Activated CD4-positive, alpha-beta memory T cell treated with anti-CD3 and anti-CD28 coated beads for 36 hours (primary cell): ENCODE results near the gene RMC1. TPM values are rescaled to one million over a fixed set of nuclear protein-coding genes. Genes with fewer than 3 reads are reported as not detected.

Experiments
- CTCF ChIA-PET: fragments of 350-600 bp; sonication (Branson Sonifier 250); formaldehyde crosslinking; loops from one replicate; lab custom pipeline; 2021; ENCODE audit warnings: antibody characterized with exemption, inconsistent platforms; lab: Charles Lee
- POLR2A ChIA-PET: fragments of 350-600 bp; sonication (Branson Sonifier 250); formaldehyde crosslinking; loops from one replicate; lab custom pipeline; 2021; ENCODE audit warnings: antibody characterized with exemption; lab: Charles Lee
- DNase-seq: peaks from one replicate; pipeline ENCODE4 v3.0.0-alpha.2; 2020
- H3K27ac Mint-ChIP-seq: one replicate; pipeline ENCODE4 v1.8.0; 2021; ENCODE audit warnings: mixed read lengths
- H3K27me3 Mint-ChIP-seq: one replicate; pipeline ENCODE4 v1.8.0; 2021; ENCODE audit warnings: mixed read lengths
- H3K36me3 Mint-ChIP-seq: one replicate; pipeline ENCODE4 v1.8.0; 2021; ENCODE audit warnings: mixed read lengths
- H3K4me1 Mint-ChIP-seq: one replicate; pipeline ENCODE4 v1.8.0; 2021; ENCODE audit warnings: low read depth, mixed read lengths
- H3K4me3 Mint-ChIP-seq: one replicate; pipeline ENCODE4 v1.8.0; 2021; ENCODE audit warnings: mild to moderate bottlenecking, mixed read lengths
- H3K9me3 Mint-ChIP-seq: one replicate; pipeline ENCODE4 v1.8.0; 2021; ENCODE audit warnings: mixed read lengths
- intact Hi-C: fragments of 100-400 bp; cut with micrococcal nuclease; formaldehyde crosslinking; loops from one replicate; pipeline ENCODE4 v1.15.1; 2023
- total RNA-seq, 2 experiments: library from RNA; stranded (reverse); gene quantifications; one replicate each; pipeline ENCODE4 v1.2.3, GENCODE V29; 2021

RMC1 gene
- total RNA-seq, 2 experiments from 2014 or later: 47.6 to 48.6 TPM

GRCh38 chr18:23578067-23578701, 74.9 kb downstream of the RMC1 start:
- peaks cover 71% of the 10 kb centered on the region for H3K4me1 Mint-ChIP-seq
- DNase-seq: no peak
- intact Hi-C loops: no loop called here
- CTCF ChIA-PET: interaction anchor here (1.2 kb wide), 1 partner anchor 62 kb away, joined by 4 read pairs; no protein-coding TSS in a partner anchor
- POLR2A ChIA-PET: no interaction called here
- H3K9me3 Mint-ChIP-seq: no peaks in the 10 kb centered on the region
- no peaks in the 10 kb centered on the region for H3K27me3 Mint-ChIP-seq
- H3K27ac Mint-ChIP-seq: peak overlapping the region; percentile 53
- no peak overlapping the region for H3K4me3 Mint-ChIP-seq
- peaks cover 22% of the 10 kb centered on the region for H3K36me3 Mint-ChIP-seq

- no peak overlapping the region for H3K4me3 Mint-ChIP-seq
- ChIA-PET POLR2A (no interaction called here), CTCF (interaction anchor here (1.2 to 1.5 kb wide), 2 partner anchors 63 kb away, joined by 4 to 5 read pairs; no protein-coding TSS in a partner anchor)
- H3K9me3 Mint-ChIP-seq: no peaks in the 10 kb centered on the region
- no peak for DNase-seq
- H3K27ac Mint-ChIP-seq: peak overlapping the region; percentile 53
- peaks cover 21% of the 10 kb centered on the region for H3K36me3 Mint-ChIP-seq
- H3K4me1 Mint-ChIP-seq: peaks cover 69% of the 10 kb centered on the region
- no peaks in the 10 kb centered on the region for H3K27me3 Mint-ChIP-seq
- intact Hi-C loops: no loop called here
Observed at GRCh38 chr18:23578891-23579653, 75.8 kb downstream of the RMC1 start.

GRCh38 chr18:23580677-23581367, 77.5 kb downstream of the RMC1 start:
- intact Hi-C loops: no loop called here
- Mint-ChIP-seq H3K27ac (no peak overlapping the region), H3K4me1 (peaks cover 60% of the 10 kb centered on the region), H3K27me3 (no peaks in the 10 kb centered on the region), H3K4me3 (no peak overlapping the region), H3K9me3 (no peaks in the 10 kb centered on the region), H3K36me3 (peaks cover 18% of the 10 kb centered on the region)
- CTCF ChIA-PET: interaction anchor here (0.6 to 3.4 kb wide), 5 partner anchors 34 to 82 kb away, joined by 3 to 18 read pairs (median 5); no protein-coding TSS in a partner anchor
- POLR2A ChIA-PET: no interaction called here
- DNase-seq: no peak

Other genes with a start within 250 kb of the RMC1 start
- 10 to 100 TPM; 51.0 to 55.8 TPM for gene RIOK3, start 50.2 kb upstream of the RMC1 start, total RNA-seq
- gene NPC1, start 83.0 kb downstream of the RMC1 start, total RNA-seq: 10 to 100 TPM; 39.3 to 39.9 TPM
- not detected for gene ANKRD29, start 159.4 kb downstream of the RMC1 start, total RNA-seq
- gene LAMA3, start 185.9 kb downstream of the RMC1 start, total RNA-seq: under 1 TPM in 1 of 2 experiments, not detected in 1; 0.07 TPM